ENCODE measurements around the gene ATP2B2.

ATP2B2 gene

DNA sequence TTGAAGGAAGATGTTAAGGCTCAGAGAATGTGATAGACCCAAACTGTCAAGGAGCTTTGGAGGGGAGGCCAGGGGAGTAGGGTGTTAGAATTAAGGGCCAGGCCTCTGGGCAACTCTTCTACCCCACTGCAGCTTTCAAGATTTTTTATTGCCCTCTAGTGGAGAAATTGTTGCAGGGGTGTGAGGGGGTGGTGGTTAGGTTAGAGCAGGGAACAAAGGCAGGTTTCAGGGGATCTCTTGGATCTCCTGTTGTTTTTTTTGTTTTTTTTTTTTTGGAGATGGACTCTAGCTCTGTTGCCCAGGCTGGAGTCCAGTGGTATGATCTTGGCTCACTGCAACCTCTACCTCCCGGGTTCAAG lies 183.1 kb downstream of the ATP2B2 start:
- peak; percentile 17 for DNase-seq (ENCODE audit: low read depth)
- TF ChIP-seq, protein P1, sequence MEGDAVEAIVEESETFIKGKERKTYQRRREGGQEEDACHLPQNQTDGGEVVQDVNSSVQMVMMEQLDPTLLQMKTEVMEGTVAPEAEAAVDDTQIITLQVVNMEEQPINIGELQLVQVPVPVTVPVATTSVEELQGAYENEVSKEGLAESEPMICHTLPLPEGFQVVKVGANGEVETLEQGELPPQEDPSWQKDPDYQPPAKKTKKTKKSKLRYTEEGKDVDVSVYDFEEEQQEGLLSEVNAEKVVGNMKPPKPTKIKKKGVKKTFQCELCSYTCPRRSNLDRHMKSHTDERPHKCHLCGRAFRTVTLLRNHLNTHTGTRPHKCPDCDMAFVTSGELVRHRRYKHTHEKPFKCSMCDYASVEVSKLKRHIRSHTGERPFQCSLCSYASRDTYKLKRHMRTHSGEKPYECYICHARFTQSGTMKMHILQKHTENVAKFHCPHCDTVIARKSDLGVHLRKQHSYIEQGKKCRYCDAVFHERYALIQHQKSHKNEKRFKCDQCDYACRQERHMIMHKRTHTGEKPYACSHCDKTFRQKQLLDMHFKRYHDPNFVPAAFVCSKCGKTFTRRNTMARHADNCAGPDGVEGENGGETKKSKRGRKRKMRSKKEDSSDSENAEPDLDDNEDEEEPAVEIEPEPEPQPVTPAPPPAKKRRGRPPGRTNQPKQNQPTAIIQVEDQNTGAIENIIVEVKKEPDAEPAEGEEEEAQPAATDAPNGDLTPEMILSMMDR (IDR thresholded peaks at IDR 0.05; ENCODE audit: insufficient read depth, low read depth, low read length, missing control alignments) = peak; percentile 38
- H3K4me3 ChIP-seq (ENCODE audit: low read length) = no peak overlapping the region

DNA sequence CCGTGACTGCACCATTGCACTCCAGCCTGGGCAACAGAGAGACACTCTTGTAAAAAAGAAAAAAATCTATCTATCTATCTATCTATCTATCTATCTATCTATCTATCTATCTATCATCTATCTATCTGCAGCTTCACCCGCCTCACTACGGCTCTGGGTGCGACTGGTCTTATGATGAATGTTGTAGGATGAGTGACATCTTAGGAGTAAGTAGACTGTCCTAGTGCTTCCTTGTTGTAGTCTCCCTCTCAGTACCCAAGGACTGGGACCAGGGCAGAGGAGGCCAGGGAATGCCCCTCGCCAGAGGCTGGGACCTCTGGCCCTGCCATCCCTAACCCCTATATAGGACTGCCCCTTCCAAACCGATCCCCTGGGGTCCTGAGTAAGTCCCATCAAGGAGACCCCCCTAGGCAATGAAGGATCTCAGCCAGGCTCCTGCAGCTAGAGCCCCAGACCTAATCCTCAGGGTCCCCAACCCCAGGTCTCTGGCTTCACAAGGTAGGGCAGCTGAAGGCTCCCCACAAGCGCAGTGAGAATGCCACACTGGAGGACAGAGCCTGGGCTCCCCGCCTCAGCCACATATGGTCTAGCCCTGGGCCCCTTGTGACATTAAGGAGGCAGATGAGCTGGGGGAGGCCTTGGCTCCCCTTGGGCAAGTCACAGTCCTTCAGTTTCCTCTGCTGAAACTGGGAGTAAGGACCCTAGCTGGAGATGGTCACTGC lies 183.6 kb downstream of the ATP2B2 start:
- TF ChIP-seq, protein P1 (IDR thresholded peaks at IDR 0.05; ENCODE audit: insufficient read depth, low read depth, low read length, missing control alignments) = no peak
- DNase-seq (ENCODE audit: low read depth) = no peak
- no peak overlapping the region for H3K4me3 ChIP-seq (ENCODE audit: low read length)

DNA sequence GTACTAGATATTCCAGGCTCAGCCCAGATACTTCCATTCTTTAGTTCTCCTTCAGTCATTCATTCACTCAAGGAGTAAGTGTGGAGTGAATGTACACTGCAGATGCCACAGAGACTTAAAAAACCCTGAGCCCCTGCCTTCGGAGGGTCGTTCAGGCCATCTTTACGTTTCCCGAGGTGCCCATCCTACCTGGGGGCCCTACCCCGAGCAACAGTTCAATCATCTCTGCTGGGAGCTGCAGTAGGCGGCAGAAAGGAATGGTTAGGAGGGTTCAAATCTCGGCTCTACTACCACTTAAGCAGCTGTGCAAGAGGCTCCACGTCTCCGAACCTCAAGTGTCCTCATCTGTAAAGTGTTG lies 185.1 kb downstream of the ATP2B2 start:
- DNase-seq (ENCODE audit: low read depth) = peak; percentile 7
- peak overlapping the region; percentile 99 for H3K4me3 ChIP-seq (ENCODE audit: low read length)
- TF ChIP-seq, protein P1 (IDR thresholded peaks at IDR 0.05; ENCODE audit: insufficient read depth, low read depth, low read length, missing control alignments) = no peak

DNA sequence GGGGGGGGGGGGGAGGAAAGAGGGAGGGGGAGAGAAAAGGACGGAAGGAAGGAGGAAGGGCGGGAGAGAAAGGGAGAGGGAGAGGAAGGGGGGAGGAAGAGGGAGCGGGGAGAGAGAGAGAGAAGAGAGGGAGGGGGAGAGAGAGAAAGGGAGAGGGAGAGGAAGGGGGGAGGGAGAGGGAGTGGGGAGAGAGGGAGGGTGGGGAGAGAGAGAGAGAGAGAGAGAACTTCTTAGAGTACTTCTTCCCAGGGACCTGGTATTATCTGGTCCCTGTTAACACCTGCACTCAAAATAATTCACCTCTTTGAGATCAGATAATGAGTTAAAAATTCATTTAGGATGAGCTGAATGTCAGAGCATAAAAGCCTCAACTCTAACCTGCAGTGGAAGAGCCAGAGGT lies 185.6 kb downstream of the ATP2B2 start:
- H3K4me3 ChIP-seq (ENCODE audit: low read length) = peak overlapping the region; percentile 99
- TF ChIP-seq, protein P1 (IDR thresholded peaks at IDR 0.05; ENCODE audit: insufficient read depth, low read depth, low read length, missing control alignments) = no peak
- DNase-seq (ENCODE audit: low read depth) = no peak

DNA sequence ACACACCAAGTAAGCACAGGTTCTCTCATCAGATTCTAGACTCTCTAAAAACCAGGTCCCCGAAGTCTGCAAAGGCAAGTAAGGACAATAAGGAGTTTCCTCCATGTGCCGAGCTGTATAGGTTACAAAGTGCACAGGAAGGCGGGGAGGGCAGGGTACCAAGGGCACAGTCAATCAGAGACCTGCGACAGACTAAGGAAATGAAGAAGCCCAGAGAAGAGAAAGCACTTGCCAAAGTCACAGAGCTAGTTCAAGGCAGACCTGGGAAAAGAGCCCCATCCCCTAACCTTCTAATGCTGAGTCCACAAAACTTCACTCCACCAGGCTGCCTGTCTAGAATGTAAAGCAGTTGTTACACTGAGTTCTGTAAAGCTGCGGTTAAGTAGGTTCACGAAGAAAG lies 186.1 kb downstream of the ATP2B2 start:
- H3K4me3 ChIP-seq (ENCODE audit: low read length) = peak overlapping the region; percentile 99
- DNase-seq (ENCODE audit: low read depth) = no peak
- TF ChIP-seq, protein P1 (IDR thresholded peaks at IDR 0.05; ENCODE audit: insufficient read depth, low read depth, low read length, missing control alignments) = no peak

DNA sequence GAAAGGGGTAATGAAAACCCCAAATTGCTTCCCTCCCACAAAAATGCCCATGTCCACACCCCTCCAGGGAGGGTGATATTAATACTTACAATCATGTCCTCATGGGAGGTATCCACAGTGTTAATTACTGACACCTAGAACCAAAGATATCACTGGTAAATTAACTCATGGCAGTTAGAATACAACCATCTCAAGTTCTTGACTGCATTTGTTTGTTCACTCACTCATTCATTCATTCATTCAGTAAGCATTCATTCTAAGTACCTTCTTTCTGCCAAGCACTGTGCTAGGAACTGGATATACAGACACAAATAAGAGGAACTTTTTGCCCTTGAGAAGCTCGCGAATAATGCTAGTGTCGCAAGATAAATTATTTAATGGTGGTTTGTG lies 187.4 kb downstream of the ATP2B2 start:
- TF ChIP-seq, protein P1 (IDR thresholded peaks at IDR 0.05; ENCODE audit: insufficient read depth, low read depth, low read length, missing control alignments) = no peak

DNA sequence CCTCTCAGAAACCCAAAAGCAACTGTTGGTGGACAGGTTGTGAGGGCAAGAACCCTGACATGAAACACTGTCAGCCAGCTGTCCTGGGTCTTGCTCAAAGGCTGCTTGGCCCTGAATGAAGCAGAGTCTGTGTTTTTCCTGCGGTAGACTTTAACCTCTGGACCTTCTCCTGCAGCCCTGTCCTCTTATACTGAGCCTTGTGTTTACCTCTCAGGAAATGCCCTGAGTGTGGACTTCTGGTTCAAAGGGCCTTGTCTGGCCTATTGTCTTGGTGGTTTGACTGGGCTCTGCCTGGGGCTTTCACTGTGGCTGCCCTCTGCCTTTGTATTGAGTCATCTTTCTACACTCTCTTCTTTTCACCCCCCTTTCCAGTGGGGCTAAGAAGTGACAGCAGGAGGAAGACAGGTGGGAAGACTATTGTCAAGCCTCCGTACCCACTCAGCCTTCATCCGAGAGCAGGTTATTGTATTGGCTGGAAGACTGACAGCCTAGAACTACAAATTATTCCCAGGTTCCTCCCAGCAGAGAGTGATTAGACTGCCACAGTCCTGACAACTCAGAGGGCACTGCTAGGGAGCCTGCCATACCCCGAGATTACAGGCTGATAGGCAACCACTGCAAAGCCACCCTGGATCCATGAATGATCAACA lies 187.9 kb downstream of the ATP2B2 start:
- TF ChIP-seq, protein P1 (IDR thresholded peaks at IDR 0.05; ENCODE audit: insufficient read depth, low read depth, low read length, missing control alignments) = no peak
- no peak for DNase-seq (ENCODE audit: low read depth)
- H3K4me3 ChIP-seq (ENCODE audit: low read length) = no peak overlapping the region

More for the DNA sequence above, 187.4 kb downstream of the ATP2B2 start:
- no peak overlapping the region for H3K4me3 ChIP-seq (ENCODE audit: low read length)
- no peak for DNase-seq (ENCODE audit: low read depth)

All from epithelial cell of esophagus (primary cell).